Measurements from ENCODE around the gene COL20A1.
"Not testable (repeated sequence)": the region's sequence is repeated elsewhere in the genome, so short reads cannot be mapped to it uniquely, and the experiment has no call there.

The COL20A1 gene

GRCh38 chr20:63322933-63323273 lies 29.9 kb downstream of the COL20A1 start:
- no peak for DNase-seq

- no peak for DNase-seq
Measured at GRCh38 chr20:63323357-63323981, 30.5 kb downstream of the COL20A1 start.

GRCh38 chr20:63325021-63325471 lies 32.1 kb downstream of the COL20A1 start:
- no peak for DNase-seq

DNA sequence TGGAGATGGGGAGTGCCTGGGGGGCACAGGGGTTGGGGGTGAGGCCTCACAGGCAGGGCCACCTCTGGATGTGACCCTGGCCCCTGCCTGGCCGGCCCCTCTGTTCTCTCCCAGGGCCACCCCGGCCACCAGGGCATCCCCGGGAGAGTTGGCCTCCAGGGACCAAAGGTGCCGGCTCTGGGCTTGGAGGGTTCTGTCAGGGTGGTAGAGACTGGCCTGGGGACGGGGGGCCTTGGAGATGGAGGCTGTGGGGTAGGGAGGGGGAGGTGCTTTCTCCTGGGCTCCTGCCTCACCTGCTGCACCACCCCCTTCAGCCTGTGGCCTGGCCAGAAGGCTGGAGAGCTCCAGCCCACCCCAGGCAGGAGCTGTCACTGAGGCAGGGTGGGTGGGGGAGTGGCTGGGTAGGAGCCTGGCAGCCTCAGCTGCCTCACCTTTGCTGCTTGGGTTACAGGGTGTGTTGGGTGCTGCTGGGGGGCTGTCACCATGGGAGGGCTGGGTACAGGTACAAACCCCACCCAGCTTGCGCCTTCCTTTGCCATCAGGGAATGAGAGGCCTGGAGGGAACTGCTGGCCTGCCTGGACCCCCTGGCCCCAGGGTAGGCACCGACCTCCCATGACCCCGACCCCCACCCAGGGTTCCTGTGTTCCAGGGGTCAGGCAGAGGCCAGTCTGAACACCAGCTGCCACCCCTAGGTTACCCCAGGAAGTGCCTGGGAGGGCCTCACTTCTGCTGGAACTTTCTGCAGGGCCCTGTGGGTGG lies 32.7 kb downstream of the COL20A1 start:
- DNase-seq, result no peak

DNA sequence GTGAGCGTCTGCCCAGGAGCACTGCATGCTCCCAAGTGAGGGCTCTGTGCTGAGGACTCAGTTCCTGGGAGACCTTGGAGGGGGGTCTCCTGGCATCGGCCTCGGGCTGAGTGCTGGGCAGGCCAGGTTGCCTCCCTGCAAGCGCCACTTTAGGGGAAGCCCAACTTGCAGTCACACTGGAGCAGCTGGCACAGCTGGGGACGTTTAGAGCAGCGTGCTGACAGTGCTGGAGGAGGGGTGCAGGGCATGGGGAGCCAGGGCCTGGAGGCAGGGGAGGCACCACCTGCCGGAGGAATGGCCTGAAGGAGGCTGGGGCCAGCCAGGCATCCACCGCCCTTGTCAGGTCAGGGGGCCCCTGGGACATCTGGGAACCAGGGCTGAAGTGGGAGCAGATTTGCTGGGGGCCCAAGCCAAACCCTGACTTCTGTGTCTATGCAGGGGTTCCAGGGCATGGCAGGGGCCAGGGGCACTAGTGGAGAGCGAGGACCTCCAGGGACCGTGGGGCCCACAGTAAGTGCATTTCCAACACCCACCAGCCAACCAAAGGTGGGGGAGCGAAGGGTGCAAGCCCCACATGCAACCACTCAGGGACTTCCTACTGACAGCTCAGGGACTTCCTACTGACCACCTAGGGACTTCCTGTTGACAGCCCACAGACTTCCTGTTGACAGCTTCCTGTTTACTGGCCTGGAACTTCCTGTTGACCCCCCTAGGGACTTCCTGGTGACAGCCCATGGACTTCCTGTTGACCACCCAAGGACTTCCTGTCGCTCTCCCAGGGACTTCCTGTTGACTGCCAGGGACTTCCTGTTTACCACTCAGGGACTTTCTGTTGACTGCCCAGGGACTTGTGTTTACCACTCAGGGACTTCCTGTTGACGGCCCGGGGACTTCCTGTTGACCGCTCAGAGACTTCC lies 33.6 kb downstream of the COL20A1 start:
- DNase-seq, result no peak

DNA sequence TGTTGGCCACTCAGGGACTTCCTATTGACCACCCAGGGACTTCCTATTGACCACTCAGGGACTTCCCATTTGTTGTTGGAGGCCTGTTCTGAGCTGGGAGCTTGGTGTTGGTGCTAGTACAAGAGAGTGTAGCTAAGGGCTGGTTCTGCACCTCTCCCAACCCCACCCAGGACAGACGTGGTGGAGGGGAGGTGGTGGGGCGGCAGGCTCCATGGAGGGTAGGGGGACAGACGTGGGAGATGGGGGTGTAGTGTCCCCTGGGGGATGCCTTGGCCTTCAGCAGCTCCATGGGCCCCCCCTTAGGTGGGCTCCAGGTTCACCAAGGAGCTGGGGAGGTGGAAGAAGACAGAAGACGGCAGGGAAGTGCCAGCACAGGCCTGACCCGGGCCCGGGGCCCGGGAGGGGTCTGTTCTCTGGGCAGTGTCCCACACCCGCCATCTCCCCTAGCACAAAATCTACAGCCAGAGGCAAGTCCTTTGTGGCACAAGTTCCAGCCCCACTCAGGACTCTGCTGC lies 34.3 kb downstream of the COL20A1 start:
- no peak for DNase-seq

DNA sequence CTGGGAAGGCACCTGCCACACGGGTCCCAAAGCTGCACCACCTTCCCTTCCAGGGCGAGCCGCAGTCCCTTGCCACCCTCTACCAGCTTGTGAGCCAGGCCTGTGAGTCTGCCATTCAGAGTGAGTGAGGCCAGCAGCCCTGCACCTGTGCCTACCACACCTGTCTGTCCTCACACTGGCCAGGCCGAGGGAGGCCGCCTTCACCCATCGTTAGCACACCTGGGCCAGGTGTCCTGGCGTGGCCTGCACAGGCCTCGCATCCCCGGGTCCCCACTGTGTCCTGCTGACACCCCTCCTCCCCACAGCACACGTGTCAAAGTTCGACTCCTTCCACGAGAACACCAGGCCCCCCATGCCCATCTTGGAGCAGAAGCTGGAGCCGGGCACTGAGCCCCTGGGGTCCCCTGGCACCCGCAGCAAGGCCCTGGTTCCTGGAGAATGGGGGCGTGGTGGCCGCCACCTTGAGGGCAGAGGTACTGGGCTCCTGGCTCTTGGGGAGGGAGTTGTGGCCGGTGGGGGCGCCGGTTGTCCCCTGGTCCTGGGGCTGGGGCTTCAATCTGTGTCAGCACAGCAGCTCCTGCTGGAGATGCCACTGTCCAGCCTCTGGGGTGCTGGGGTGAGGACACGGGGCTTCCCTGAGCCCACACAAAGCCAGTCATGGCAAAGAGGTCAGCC lies 35.2 kb downstream of the COL20A1 start:
- DNase-seq, result no peak

DNA sequence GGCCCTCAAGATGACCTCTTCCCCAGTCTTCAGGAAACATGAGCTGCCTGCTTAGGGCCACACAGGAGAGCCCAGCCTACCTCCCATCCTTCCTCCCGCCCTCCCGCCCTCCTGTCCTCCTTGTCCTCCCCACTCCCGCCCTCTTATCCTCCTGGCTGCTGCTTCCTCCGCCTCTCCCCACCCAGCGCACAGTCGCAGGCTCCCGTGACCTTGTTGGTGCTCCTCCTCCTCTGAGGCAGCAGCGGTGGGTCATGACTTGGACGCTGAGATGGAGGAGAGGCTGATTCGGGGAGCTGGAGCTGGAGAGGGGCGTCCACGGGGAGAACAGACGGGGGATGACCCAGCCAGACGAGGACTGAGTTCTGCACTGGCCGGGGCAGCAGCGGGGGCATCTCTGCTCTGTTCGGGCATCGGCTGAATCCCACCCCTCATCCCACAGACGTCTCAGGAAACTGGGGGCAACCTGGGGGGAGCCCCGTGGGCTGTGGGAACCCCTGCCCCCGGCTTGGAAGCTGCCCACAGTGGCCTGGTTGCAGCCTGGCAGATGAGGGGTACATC lies 35.8 kb downstream of the COL20A1 start:
- no peak for DNase-seq

DNA sequence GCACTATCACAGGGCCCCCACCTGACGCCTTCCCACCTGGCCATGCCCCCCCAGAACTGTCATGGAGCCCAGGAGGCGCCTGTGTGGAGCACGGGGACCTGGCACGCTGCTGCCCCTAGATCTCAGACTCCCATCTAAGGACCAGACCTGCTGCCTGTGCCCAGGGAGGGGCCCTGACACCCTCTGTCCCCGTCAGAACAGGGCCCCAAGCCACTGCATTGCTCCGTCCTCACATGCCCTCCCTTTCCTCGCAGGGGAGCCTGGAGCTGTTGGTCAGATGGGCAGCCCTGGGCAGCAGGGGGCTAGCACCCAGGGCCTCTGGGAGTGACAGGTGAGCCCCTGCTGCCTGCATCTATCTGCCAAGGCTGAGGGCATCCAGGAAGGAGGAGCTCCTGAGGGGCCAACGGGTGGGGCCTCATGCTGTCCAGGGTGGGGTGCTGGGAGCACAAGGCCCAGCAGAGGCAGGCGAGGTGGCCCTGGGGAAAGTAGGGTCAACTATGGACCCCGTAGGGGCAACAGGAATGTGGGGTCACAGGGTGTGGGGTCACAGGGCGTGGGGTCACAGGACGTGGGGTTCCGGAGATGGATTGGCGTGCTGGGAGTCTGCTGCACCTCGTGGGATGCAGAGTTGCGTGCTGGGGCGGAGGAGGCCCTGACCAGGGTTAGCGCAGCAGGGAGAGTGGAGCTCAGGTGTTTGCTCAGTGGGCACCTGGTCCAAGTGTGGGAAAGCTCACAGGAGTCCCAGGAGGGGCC lies 36.5 kb downstream of the COL20A1 start:
- no peak for DNase-seq

GRCh38 chr20:63330084-63330760 lies 37.2 kb downstream of the COL20A1 start:
- DNase-seq, result no peak

DNA sequence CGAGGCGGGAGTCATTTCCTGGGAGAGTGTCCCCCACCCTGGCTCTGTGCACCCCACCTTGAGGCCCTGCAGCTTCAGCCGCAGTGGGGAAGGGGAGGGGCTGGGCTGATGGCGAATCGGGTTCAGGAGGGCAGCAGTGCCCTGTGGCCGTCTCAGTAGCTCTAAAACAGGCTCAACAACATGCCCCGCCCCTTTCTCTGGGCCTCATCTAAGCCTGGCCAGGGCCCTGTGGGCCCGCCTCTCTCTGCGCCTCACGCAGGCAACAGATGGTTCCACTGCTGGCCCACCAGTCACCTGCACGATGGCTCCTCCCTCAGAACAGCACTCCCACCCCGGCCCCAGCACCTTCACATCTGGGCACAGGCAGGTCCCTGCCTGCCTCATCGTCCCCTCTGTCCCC lies 38.0 kb downstream of the COL20A1 start:
- DNase-seq, result no peak

GRCh38 chr20:63331741-63332400 lies 38.9 kb downstream of the COL20A1 start:
- DNase-seq, result no peak

- DNase-seq, result no peak
Measured at GRCh38 chr20:63332488-63333240, 39.7 kb downstream of the COL20A1 start.

GRCh38 chr20:63333241-63333836 lies 40.4 kb downstream of the COL20A1 start:
- DNase-seq, result no peak

DNA sequence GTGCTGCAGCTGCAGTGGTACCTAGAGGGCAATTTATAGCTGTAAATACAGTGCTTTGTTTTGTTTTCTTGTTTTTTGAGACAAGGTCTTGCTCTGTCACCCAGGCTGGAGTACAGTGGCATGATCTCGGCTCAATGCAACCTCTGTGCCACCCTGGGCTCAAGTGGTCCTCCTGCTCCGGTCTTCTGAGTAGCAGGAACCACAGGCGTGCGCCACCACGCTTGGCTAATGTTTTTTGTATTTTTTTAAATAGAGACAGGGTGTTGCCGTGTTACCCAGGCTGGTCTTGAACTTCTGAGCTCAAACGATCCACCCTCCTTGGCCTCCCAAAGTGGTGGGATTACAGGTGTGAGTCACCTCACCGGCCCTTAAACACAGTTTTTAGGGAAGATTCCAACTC lies 41.4 kb downstream of the COL20A1 start:
- no peak for DNase-seq

- DNase-seq, result not testable (repeated sequence)
Measured at GRCh38 chr20:63335060-63335459, 42.1 kb downstream of the COL20A1 start.

DNA sequence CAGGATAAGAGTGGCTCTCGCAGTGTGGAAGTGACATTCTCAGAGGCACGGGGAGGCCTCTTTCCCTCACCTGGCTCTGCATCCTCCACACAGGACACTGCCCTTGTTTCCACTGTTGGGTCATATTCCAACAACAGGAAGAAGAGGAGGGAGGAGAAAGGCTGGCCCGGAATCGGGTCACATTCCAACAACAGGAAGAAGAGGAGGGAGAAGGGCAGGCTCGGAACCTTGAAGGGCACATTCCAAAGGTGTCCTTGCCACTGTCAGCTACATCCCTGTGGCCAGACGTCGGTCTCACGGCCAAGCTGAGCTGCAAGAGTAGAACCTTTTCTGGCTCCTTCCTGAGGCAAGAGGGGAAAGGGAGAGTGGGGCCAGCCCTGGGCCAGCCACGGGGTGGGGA lies 42.7 kb downstream of the COL20A1 start:
- no peak for DNase-seq

DNA sequence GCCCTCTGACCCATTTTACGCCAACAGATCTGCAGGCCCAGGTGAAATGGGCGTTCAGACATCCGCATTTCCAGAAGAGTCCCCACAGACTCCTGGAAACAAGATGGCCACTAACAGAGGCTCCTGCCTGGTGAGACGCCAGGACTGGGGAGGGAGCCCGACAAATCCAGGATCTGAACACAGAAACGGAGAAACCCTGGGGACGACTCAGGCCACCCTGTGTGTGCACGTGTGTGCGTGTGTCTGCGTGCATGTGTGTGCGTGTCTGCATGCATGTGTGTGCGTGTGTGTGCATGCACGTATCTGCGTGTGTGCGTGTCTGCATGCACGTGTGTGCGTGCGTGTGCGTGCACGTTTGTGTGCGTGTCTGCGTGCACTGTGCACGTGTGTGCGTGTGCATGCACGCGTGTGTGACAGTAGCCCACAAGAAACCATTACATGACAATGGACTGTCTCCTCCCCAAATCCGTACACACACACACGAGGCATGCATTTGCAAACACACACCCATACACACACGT lies 43.3 kb downstream of the COL20A1 start:
- no peak for DNase-seq

DNA sequence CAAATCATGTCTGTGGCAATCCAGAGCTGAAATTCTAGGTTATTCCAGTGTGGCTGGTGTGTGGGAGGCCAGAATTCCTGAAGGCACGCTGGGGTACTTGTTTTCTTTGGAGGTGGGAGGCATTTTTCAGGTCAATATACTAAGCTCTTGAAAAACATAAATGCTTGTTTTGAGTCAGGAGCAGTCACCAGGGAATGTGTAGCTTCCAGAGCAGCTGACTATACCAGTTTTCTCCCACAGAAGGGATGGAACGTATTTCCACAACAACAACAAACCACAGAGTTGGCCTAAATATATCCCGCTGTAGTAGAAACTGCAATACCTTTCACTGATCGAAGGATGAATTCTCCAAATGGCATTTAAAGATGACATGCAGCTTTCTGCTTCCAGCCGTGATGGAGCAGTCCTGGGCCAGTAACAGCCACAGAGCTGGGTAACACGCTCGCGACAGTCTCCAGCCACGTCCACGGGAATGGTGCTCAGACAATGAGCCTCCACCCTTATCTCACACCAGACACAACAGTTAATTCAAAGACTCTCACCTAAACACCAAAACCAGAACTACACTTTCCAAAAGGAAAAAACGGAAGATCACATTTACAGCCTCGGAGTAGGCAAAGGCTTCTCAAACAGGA lies 44.9 kb downstream of the COL20A1 start:
- DNase-seq, result no peak

All from NCI-H524 treated with DMSO at 0.1 percent for 48 hours (cell line).